Large intestine (tissue), 12 donors: ENCODE measurements around the gene IGFL3. TPM values are rescaled to one million over a fixed set of nuclear protein-coding genes. Genes with fewer than 3 reads are reported as not detected.
"Not testable (repeated sequence)": the region's sequence is repeated elsewhere in the genome, so short reads cannot be mapped to it uniquely, and the experiment has no call there.

Experiments
- DNase-seq, 2 donors: peaks; one replicate each; pipeline versions ENCODE4 v3.0.0 to v3.0.0-alpha.2; 2013
- H3K27ac ChIP-seq: one replicate; pipeline ENCODE4 v1.5.1; 2013; ENCODE audit warnings: low read length
- H3K27me3 ChIP-seq: 2 replicates; pipeline ENCODE4 v1.6.1; 2013; ENCODE audit warnings: low read length; ENCODE audit not compliant: control insufficient read depth, insufficient read depth
- H3K36me3 ChIP-seq: 2 replicates; pipeline ENCODE4 v1.6.1; 2013; ENCODE audit warnings: low read length; ENCODE audit not compliant: control insufficient read depth, insufficient read depth
- H3K4me1 ChIP-seq: one replicate; pipeline ENCODE4 v1.6.1; 2013; ENCODE audit warnings: low read length; ENCODE audit not compliant: control insufficient read depth, insufficient read depth
- H3K4me3 ChIP-seq: one replicate; pipeline ENCODE4 v1.5.1; 2013; ENCODE audit warnings: low read length
- H3K9me3 ChIP-seq: one replicate; pipeline ENCODE4 v1.6.1; 2013; ENCODE audit warnings: mild to moderate bottlenecking, low read depth, low read length, moderate library complexity; ENCODE audit not compliant: control insufficient read depth
- whole genome bisulfite sequencing: methylation state at CpG from one replicate; pipeline ENCODE4 v1.1.5; 2013; ENCODE audit warnings: low lambda C conversion rate; ENCODE audit not compliant: insufficient coverage; 5-methylcytosine and 5-hydroxymethylcytosine counted together
- long read RNA-seq, 11 donors: transcript quantifications; one replicate each; lab custom pipeline, GENCODE V29; 2026
- polyA plus RNA-seq: library from polyadenylated mRNA; unstranded; fragments of 120-200 nt; gene quantifications from one replicate; pipeline ENCODE4 v1.2.1, GENCODE V29; 2013

Gene IGFL3
- not detected for polyA plus RNA-seq
- long read RNA-seq, donor 1: 0 reads
- long read RNA-seq, donor 2: 0 reads
- long read RNA-seq, donor 3: 0 reads
- long read RNA-seq, donor 4: 0 reads
- long read RNA-seq, donor 5: 0 reads
- long read RNA-seq, donor 6: 0 reads
- long read RNA-seq, donor 7: 0 reads
- long read RNA-seq, donor 8: 0 reads
- long read RNA-seq, donor 9: 0 reads
- long read RNA-seq, donor 10: 0 reads
- long read RNA-seq, donor 11: 0 reads

DNA sequence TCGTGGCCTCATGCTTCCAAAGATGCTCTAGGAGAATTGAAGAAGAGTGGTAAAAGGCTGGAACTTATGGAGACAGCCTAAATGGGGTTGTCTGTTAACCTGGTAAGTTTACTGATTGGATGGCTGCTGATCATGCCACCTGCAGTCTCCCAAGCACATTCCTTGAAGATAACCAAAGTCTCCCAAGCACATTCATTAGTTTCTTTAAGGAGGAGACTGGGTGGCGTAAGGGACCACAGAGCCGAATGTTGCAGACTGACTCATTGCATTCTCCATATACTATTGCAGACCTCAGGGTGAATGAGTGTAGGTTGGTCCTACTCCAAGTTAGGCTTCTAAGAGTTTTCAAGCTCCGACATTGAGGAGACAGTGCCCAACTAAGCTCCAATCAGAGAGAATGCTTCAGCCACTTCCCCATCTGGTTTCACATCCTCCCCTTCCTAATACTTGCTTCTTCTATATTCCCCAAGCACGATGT is at the start of gene IGFL3:
IGFL3 (minus strand) TSS at position 51 of the 478 bp plus-strand sequence; CDS start at position 12, 39 bp downstream.
- H3K27me3 ChIP-seq: peaks cover 23% of the 10 kb centered on the region
- 83% methylated on average over 1 of the region's 5 CpGs for WGBS
- H3K9me3 ChIP-seq: no peaks in the 10 kb centered on the region
- H3K27ac ChIP-seq: no peak within 1 kb of the TSS
- DNase-seq: no peak
- H3K4me3 ChIP-seq: no peak within 1 kb of the TSS
- H3K4me1 ChIP-seq: no peaks in the 10 kb centered on the region
- H3K36me3 ChIP-seq: no peaks in the 10 kb centered on the region

DNA sequence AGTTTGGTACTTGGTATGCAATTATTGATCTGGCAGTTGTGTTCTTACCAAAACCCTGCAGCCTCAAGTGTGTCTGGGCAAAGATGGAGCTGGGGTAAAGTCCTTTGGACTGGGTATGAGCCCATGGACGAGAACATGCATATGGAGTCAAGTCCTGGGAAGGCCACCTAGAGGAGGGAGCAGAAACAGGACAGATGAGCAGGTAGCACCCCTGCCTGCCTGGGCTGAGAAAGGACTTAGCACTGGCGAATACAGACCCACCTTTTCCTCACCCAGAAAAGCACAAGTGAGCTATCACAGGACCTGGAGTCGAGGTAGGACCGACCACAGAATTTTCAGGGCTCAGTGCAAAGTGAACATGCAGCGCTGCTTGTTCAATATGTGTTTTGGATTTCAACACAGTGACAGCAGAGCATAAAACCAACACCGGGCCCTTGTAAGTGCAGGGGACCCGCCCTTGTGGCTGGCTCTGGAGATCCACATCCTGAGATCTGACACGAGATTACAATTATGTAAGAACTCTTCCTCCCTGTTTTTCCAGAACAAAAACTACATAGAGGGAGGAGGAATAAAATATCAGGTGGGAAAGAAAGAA is 49.5 kb upstream of the IGFL3 start:
- no CpG with 5 or more reads among the region's 8 CpGs for WGBS
- Histone ChIP-seq H3K27me3 (peaks cover 3% of the 10 kb centered on the region), H3K4me1 (no peaks in the 10 kb centered on the region), H3K36me3 (no peaks in the 10 kb centered on the region), H3K27ac (no peak overlapping the region), H3K9me3 (peaks cover 3% of the 10 kb centered on the region), H3K4me3 (no peak overlapping the region)
- no peak for DNase-seq

DNA sequence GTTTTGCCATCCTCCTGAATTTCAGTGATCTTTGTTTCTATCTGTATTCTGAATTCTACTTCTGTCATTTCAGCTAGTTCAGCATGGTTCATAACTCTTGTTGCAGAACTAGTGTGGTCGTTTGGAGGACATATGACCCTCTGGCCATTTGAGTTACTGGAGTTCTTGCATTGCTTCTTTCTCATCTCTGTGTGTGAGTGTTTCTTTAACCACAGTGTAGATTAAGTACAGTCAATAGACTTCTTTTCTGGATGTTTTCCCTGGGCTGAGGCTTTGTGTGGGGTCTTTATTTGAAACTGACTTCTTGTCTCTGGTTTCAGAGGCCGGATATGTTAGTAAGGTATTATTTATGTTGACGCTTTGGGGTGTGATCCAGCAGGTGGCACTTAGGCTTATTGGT is 38.2 kb upstream of the IGFL3 start:
- Histone ChIP-seq H3K27me3 (no peaks in the 10 kb centered on the region), H3K9me3 (peaks cover 4% of the 10 kb centered on the region), H3K4me3 (no peak overlapping the region), H3K4me1 (peaks cover 16% of the 10 kb centered on the region), H3K36me3 (no peaks in the 10 kb centered on the region), H3K27ac (no peak overlapping the region)
- no peak for DNase-seq
- no CpG with 5 or more reads among the region's 3 CpGs for WGBS

DNA sequence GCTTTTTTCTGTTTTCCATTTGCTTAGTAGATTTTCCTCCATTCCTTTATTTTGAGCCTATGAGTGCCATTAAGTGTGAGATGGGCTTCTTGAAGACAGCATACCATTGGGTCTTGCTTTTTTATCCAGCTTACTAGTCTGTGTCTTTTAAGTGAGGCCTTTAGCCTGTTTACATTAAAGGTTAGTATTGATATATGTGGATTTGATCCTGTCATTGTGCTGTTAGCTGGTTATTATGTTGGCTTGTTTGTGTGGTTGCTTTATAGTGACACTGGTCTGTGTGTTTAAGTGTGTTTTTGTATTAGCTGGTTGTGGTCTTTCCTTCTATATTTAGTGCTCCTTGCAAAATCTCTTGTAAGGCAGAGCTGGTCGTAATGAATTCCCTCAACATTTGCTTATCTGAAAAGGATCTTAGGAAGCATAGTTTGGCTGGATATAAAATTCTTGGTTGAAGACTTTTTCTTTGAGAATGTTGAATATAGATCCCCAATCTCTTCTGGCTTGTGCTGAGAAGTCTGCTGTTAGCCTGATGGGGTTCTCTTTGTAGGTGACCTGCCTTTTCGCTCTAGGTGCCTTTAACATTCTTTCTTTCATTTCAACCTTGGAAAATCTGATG is 37.3 kb upstream of the IGFL3 start:
- not testable (repeated sequence) for H3K4me3 ChIP-seq, H3K27me3 ChIP-seq, DNase-seq, H3K27ac ChIP-seq, H3K36me3 ChIP-seq, H3K9me3 ChIP-seq
- WGBS: no CpG with 5 or more reads among the region's 2 CpGs
- H3K4me1 ChIP-seq: peaks cover 16% of the 10 kb centered on the region

DNA sequence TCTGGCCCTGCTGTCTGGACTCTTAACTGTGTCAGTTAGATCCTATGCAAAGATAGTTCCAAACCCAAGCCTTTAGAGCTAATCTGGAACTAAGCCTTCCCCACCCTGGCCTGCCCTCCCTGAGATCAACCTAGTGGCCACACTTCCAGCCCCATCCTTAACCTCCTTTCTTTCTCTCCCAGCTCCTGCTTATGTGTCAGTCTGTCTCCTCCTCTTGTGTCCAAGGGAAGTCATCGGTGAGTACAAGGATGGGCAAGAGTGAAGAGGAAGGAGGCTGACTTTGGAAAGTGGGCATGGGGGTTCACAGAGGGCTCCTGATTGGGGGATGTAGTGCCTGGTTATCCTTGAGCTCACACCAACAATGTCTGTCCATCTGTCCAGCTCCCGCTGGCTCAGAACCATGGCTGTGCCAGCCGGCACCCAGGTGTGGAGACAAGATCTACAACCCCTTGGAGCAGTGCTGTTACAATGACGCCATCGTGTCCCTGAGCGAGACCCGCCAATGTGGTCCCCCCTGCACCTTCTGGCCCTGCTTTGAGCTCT is 35.8 kb upstream of the IGFL3 start:
- DNase-seq: no peak
- no CpG with 5 or more reads among the region's 7 CpGs for WGBS
- H3K36me3 ChIP-seq: no peaks in the 10 kb centered on the region
- no peaks in the 10 kb centered on the region for H3K27me3 ChIP-seq
- peak overlapping the region; percentile 78 for H3K27ac ChIP-seq
- H3K9me3 ChIP-seq: peaks cover 4% of the 10 kb centered on the region
- peaks cover 16% of the 10 kb centered on the region for H3K4me1 ChIP-seq
- H3K4me3 ChIP-seq: no peak overlapping the region

DNA sequence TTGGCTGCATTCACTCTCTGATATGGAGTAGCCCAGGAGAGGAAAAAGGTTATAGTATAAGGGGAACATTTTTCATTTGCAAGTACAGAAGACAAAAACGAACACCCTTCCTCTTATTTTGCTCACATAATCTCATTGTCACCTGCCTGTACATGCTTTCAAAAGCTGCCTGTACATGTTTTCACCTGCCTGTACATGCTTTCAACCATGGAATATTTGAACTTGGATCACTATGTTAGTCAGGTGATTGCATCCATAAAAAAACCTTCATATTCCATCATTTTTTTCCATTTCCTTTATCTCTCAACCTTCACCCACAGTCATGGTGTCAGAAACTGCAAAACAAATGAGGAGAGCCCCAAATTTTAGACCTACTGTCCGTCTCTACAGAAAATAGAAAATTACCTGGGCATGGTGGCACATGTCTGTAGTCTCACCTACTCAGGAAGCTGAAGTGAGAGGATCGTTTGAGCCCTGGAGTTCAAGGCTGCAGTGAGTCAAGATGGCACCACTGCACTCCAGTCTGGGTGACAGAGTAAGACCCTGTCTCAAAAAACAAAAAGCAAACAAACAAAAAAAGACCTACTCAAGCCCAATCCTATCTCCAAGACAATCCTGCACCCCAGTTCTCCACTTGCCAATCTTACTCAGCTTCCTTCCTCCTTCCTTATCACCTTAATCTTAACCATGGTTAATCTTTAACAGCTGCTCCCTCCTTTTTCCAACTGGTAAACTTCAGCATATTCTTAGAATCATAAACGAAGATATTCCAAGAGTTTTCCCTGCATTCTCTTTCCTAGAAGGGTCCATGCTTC is 35.1 kb upstream of the IGFL3 start:
- WGBS: 38% methylated on average over 2 of the region's 4 CpGs
- peak overlapping the region; percentile 78 for H3K27ac ChIP-seq
- H3K4me1 ChIP-seq: peaks cover 16% of the 10 kb centered on the region
- no peaks in the 10 kb centered on the region for H3K27me3 ChIP-seq
- DNase-seq: peak; percentile 39 to 77
- H3K4me3 ChIP-seq: no peak overlapping the region
- no peaks in the 10 kb centered on the region for H3K36me3 ChIP-seq
- peaks cover 4% of the 10 kb centered on the region for H3K9me3 ChIP-seq

DNA sequence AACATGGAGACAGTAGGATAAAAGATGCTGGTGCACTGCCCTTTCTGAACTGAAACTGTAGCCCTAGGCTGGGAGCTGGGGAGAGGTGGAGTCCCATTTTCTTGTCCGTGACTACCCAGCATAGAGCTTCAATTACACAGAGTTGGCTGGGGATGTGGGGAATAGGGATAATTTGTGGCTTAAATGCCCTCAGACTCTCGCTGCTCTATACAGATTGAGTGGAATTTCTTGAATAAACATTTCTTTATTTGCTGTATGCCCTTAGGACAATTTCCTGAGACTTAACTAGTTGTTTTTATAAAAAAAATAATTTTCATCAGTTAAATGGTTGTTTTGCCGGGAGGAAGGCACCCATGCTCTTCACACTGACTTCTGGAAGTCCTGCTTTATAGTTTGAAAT is 30.7 kb upstream of the IGFL3 start:
- Histone ChIP-seq H3K4me3 (no peak overlapping the region), H3K27ac (no peak overlapping the region), H3K9me3 (no peaks in the 10 kb centered on the region), H3K27me3 (no peaks in the 10 kb centered on the region), H3K36me3 (no peaks in the 10 kb centered on the region), H3K4me1 (peaks cover 11% of the 10 kb centered on the region)
- no peak for DNase-seq
- no CpG with 5 or more reads among the region's 3 CpGs for WGBS

DNA sequence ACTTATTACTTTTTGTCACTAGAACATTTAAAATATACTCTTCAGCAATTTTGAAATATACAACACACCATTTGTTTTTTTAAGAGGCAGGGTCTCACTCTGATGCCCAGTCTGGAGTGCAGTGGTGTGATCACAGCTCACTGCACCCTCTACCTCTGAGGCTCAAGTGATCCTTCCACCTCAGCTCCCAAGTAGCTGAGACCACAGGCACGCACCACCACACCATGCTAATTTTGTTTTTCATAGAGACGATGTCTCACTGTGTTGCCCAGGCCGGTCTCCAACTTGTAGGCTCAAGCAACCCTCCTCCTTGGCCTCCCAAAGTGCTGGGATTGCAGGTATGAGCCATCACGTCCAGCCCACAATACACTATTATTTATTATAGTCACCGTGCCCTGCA is 26.1 kb upstream of the IGFL3 start:
- Histone ChIP-seq H3K36me3 (no peaks in the 10 kb centered on the region), H3K4me1 (peaks cover 14% of the 10 kb centered on the region)

DNA sequence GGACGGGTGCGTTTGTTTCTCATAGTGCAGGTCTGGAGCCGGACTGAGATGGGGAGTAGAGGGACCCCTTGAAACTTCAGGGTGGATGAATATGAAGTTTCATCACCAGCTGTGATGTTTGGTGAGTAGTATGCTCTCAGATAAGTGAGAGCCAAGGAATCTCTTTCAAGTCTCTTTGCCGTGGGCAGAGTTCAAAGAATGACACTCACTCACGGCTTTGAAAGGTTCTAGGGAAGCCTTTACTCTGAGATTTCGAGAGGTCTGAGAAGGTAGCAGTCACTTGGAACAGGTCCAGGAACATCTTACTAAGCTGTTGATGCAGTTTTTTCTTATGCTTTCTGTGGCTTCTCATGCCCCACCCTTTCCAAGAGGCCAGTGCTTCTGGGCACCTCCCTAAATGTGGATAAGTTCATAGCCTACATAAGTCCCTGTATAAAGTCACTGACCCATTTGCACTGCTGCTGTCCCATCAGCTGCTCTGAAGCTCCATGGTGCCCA is 23.4 kb upstream of the IGFL3 start, which contains the start of gene IGFL2:
IGFL2 (plus strand) TSS at position 448 of the 498 bp plus-strand sequence; CDS start at position 489, 41 bp downstream.
- Histone ChIP-seq H3K36me3 (no peaks in the 10 kb centered on the region), H3K27me3 (no peaks in the 10 kb centered on the region), H3K9me3 (no peaks in the 10 kb centered on the region), H3K4me1 (peaks cover 14% of the 10 kb centered on the region), H3K4me3 (no peak within 1 kb of the TSS), H3K27ac (no peak within 1 kb of the TSS)
- no CpG with 5 or more reads among the region's 6 CpGs for WGBS
- peak in 1 of 2 donors; percentile 45 for DNase-seq

More for the DNA sequence above, 26.1 kb upstream of the IGFL3 start:
- WGBS: no CpG with 5 or more reads among the region's 5 CpGs
- Histone ChIP-seq H3K27ac (no peak overlapping the region), H3K9me3 (no peaks in the 10 kb centered on the region), H3K4me3 (no peak overlapping the region), H3K27me3 (no peaks in the 10 kb centered on the region)
- DNase-seq: no peak
